GM12873 (cell line): ENCODE results near the gene F9.
A peak's percentile ranks its signal among the peaks of the same experiment; 100 is the strongest.

ENCODE experiments used
- CTCF ChIP-seq: IDR thresholded peaks from 2 replicates; pipeline ENCODE4 v1.5.1; 2012; ENCODE audit warnings: low read depth, mild to moderate bottlenecking, moderate library complexity, low read length, control low read depth; ENCODE audit not compliant: insufficient read depth; ENCODE audit errors: missing control alignments

F9 gene

GRCh38 chrX:139554991-139555675 is 24.6 kb downstream of the F9 start:
- no peak for TF ChIP-seq CTCF

GRCh38 chrX:139559383-139560042 is 29.0 kb downstream of the F9 start:
- peak; percentile 67 for TF ChIP-seq CTCF

GRCh38 chrX:139560221-139560620 is 29.7 kb downstream of the F9 start:
- no peak for TF ChIP-seq CTCF

GRCh38 chrX:139563251-139563650 is 32.7 kb downstream of the F9 start:
- TF ChIP-seq CTCF: no peak

GRCh38 chrX:139566981-139567380 is 36.4 kb downstream of the F9 start:
- TF ChIP-seq CTCF: no peak

- TF ChIP-seq CTCF: no peak
These were observed 50.5 kb downstream of the F9 start for GRCh38 chrX:139581068-139581467.

GRCh38 chrX:139585613-139586012 is 55.1 kb downstream of the F9 start:
- TF ChIP-seq CTCF: no peak
